ENCODE data around the gene ASGR2.
"Not testable (repeated sequence)": the region's sequence is repeated elsewhere in the genome, so short reads cannot be mapped to it uniquely, and the experiment has no call there.

Gene ASGR2

DNA sequence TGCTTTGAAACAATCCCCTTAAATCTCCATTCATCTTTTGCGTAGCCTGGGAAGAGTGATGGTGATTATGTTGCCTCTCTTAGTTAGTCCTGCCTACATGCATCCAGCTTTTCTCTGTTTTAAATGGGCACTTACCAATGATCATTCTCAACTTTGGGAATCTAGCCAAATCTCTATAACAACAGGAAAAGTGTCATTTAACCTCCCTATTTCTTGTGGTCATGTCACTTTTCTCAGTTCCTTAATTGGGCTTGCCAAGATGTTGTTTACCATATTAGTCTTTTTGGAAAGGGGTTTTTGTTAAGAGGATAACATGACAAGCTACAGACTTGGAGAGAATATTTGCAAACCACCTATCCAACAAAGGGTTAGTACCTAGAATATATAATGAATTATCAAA is 19.0 kb downstream of the ASGR2 start:
- Mint-ChIP-seq H3K36me3 (ENCODE audit: low read depth) (no peaks in the 10 kb centered on the region), H3K9me3 (no peaks in the 10 kb centered on the region), H3K4me3 (no peak overlapping the region), H3K27ac (no peak overlapping the region), H3K4me1 (ENCODE audit: low read depth) (peaks cover 15% of the 10 kb centered on the region), H3K27me3 (peaks cover 5% of the 10 kb centered on the region)

GRCh38 chr17:7094652-7095019 is 20.0 kb downstream of the ASGR2 start:
- H3K4me3 Mint-ChIP-seq: no peak overlapping the region
- H3K27me3 Mint-ChIP-seq: peaks cover 5% of the 10 kb centered on the region
- H3K27ac Mint-ChIP-seq: no peak overlapping the region

GRCh38 chr17:7091311-7092005 is 23.2 kb downstream of the ASGR2 start:
- not testable (repeated sequence) for H3K4me3 Mint-ChIP-seq; H3K27ac Mint-ChIP-seq; H3K36me3 Mint-ChIP-seq (ENCODE audit: low read depth); H3K9me3 Mint-ChIP-seq; H3K27me3 Mint-ChIP-seq
- H3K4me1 Mint-ChIP-seq (ENCODE audit: low read depth): peaks cover 15% of the 10 kb centered on the region

More at GRCh38 chr17:7094652-7095019, 20.0 kb downstream of the ASGR2 start:
- Mint-ChIP-seq H3K9me3 (no peaks in the 10 kb centered on the region), H3K4me1 (ENCODE audit: low read depth) (peaks cover 15% of the 10 kb centered on the region), H3K36me3 (ENCODE audit: low read depth) (no peaks in the 10 kb centered on the region)

- not testable (repeated sequence) for H3K4me3 Mint-ChIP-seq; H3K36me3 Mint-ChIP-seq (ENCODE audit: low read depth); H3K4me1 Mint-ChIP-seq (ENCODE audit: low read depth); H3K27ac Mint-ChIP-seq; H3K9me3 Mint-ChIP-seq; H3K27me3 Mint-ChIP-seq
These were observed 25.1 kb downstream of the ASGR2 start for GRCh38 chr17:7089570-7089969.

GRCh38 chr17:7088442-7088841 is 26.2 kb downstream of the ASGR2 start:
- H3K4me1 Mint-ChIP-seq (ENCODE audit: low read depth): peaks cover 12% of the 10 kb centered on the region
- not testable (repeated sequence) for H3K36me3 Mint-ChIP-seq (ENCODE audit: low read depth); H3K9me3 Mint-ChIP-seq; H3K4me3 Mint-ChIP-seq; H3K27ac Mint-ChIP-seq
- peaks cover 20% of the 10 kb centered on the region for H3K27me3 Mint-ChIP-seq

- H3K27me3 Mint-ChIP-seq: peaks cover 24% of the 10 kb centered on the region
- H3K27ac Mint-ChIP-seq: no peak overlapping the region
- no peak overlapping the region for H3K4me3 Mint-ChIP-seq
- H3K4me1 Mint-ChIP-seq (ENCODE audit: low read depth): peaks cover 34% of the 10 kb centered on the region
- H3K36me3 Mint-ChIP-seq (ENCODE audit: low read depth): no peaks in the 10 kb centered on the region
- H3K9me3 Mint-ChIP-seq: no peaks in the 10 kb centered on the region
These were observed 30.5 kb downstream of the ASGR2 start for GRCh38 chr17:7084088-7084487.

GRCh38 chr17:7083592-7083991 is 31.0 kb downstream of the ASGR2 start:
- Mint-ChIP-seq H3K27ac (no peak overlapping the region), H3K4me1 (ENCODE audit: low read depth) (peaks cover 34% of the 10 kb centered on the region), H3K27me3 (peaks cover 24% of the 10 kb centered on the region), H3K9me3 (no peaks in the 10 kb centered on the region), H3K4me3 (no peak overlapping the region), H3K36me3 (ENCODE audit: low read depth) (no peaks in the 10 kb centered on the region)

GRCh38 chr17:7081341-7082062 is 33.1 kb downstream of the ASGR2 start:
- Mint-ChIP-seq H3K27ac (no peak overlapping the region), H3K27me3 (peaks cover 19% of the 10 kb centered on the region), H3K9me3 (no peaks in the 10 kb centered on the region), H3K4me3 (no peak overlapping the region), H3K36me3 (ENCODE audit: low read depth) (no peaks in the 10 kb centered on the region), H3K4me1 (ENCODE audit: low read depth) (peaks cover 34% of the 10 kb centered on the region)

DNA sequence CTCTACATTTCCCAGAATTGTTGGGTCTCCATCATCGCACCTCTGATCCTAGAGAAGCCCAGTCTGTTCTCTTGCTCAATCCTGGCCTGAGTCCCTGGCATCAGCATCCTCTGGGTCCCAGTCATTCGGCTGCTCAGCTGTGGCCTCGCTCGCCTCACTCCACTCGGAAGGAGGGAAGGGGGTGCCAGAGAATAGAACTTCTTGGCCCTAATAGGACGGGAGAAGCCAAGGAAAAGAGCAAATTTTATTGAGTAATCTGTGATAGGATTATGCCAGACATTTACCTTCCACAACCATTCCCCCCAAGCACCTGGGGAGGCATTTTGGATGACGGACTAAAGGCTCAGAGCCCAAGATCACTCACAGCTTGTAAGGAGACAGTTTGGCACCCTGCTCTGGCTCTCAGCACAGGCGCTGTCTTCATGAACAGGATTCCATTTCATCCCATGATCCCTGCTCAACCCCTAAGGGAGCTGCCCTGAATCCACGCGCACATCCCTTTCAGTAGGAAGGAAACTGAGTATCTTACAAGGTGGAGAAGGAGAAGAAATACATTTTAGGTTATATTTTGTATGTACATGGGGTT is 34.1 kb downstream of the ASGR2 start:
- peaks cover 14% of the 10 kb centered on the region for H3K27me3 Mint-ChIP-seq
- H3K27ac Mint-ChIP-seq: no peak overlapping the region
- H3K4me3 Mint-ChIP-seq: no peak overlapping the region
- no peaks in the 10 kb centered on the region for H3K36me3 Mint-ChIP-seq (ENCODE audit: low read depth)
- no peaks in the 10 kb centered on the region for H3K9me3 Mint-ChIP-seq
- peaks cover 34% of the 10 kb centered on the region for H3K4me1 Mint-ChIP-seq (ENCODE audit: low read depth)

- Mint-ChIP-seq H3K9me3 (no peaks in the 10 kb centered on the region), H3K4me1 (ENCODE audit: low read depth) (peaks cover 34% of the 10 kb centered on the region)
These were observed 34.8 kb downstream of the ASGR2 start, which contains the start of gene CLEC10A for GRCh38 chr17:7079581-7080455. Gene CLEC10A, minus strand, starts transcription at chr17:7080251. Its CDS starts 1,439 bp downstream, at chr17:7078812.

DNA sequence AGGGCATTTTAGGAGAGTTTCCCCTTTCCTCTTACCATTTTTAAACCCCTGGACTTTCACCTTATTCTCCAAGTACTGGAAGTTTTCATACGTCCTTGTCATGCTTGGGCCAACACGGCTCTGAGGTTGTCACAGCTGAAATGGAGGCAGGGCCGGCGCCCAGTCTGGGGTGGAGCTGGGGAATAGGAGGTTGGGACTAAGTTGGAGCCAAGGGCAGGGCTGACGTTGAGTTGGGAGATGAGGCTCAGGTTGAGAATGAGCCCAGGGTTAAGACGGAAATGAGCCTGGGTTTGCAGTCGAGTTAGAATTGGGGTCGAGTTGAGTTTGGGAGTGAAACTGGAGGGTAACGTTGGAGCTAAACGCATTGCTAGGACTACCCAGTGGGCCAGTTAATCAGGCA is 35.9 kb downstream of the ASGR2 start:
- no peaks in the 10 kb centered on the region for H3K9me3 Mint-ChIP-seq
- H3K27ac Mint-ChIP-seq: no peak overlapping the region
- no peaks in the 10 kb centered on the region for H3K36me3 Mint-ChIP-seq (ENCODE audit: low read depth)
- no peak overlapping the region for H3K4me3 Mint-ChIP-seq
- H3K27me3 Mint-ChIP-seq: peaks cover 5% of the 10 kb centered on the region
- peaks cover 25% of the 10 kb centered on the region for H3K4me1 Mint-ChIP-seq (ENCODE audit: low read depth)

More at GRCh38 chr17:7079581-7080455, 34.8 kb downstream of the ASGR2 start, which contains the start of gene CLEC10A:
- H3K36me3 Mint-ChIP-seq (ENCODE audit: low read depth): no peaks in the 10 kb centered on the region
- H3K4me3 Mint-ChIP-seq: no peak within 1 kb of the TSS
- H3K27ac Mint-ChIP-seq: no peak within 1 kb of the TSS
- H3K27me3 Mint-ChIP-seq: peaks cover 14% of the 10 kb centered on the region

DNA sequence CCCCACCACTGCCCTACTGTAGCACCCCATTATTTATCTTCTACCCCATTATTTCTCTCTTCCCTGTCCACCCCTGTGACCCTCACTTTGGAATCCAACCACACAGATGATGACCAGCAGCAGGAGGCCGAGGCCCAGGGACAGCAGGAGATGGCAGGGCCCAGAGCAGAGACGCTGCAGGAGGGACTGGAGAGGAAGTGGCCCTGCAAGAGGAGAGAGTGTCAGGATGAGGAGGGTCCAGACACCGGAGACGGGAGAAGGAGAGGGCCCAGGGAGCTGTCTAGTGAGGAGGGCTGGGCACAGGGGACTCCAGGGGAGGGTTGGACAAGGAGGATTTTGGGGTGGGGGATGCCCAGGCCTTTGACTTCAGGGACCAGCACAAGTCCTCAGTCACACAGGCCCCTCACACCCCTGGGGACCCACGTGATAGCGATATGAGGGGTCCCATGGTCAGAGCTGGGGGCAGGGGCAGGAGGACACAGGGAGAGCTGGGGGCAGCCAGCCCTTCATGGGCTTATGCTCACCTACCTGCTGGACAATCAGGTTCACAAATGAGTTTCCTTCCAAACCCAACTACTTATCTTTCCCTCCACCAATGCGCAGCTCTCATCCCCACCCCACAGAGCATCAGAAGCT is 36.6 kb downstream of the ASGR2 start:
- H3K36me3 Mint-ChIP-seq (ENCODE audit: low read depth): no peaks in the 10 kb centered on the region
- peaks cover 21% of the 10 kb centered on the region for H3K4me1 Mint-ChIP-seq (ENCODE audit: low read depth)

DNA sequence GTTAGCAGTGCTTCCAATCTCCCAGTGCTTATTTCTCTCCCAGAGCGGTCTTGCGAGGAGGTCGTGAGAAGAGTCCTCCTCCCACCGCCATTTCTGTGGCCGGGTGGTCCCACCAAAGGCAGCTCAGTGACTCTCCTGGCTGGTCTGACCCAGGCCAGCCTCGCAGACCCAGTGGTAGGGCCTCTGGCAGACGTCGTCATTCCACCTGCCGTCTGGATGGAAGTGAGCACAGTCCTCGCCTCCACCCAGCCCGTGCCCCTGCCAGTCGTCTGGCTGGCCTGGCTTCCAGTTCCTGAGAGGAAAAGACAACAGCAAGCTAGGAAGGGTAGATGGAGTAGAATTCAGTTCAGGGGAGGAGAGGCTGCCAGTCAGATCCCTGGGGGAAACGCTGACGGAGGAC is 39.7 kb downstream of the ASGR2 start:
- H3K27me3 Mint-ChIP-seq: no peaks in the 10 kb centered on the region
- no peaks in the 10 kb centered on the region for H3K4me1 Mint-ChIP-seq (ENCODE audit: low read depth)
- H3K36me3 Mint-ChIP-seq (ENCODE audit: low read depth): no peaks in the 10 kb centered on the region
- H3K9me3 Mint-ChIP-seq: no peaks in the 10 kb centered on the region
- no peak overlapping the region for H3K4me3 Mint-ChIP-seq
- no peak overlapping the region for H3K27ac Mint-ChIP-seq

More for the DNA sequence above, 36.6 kb downstream of the ASGR2 start:
- H3K9me3 Mint-ChIP-seq: no peaks in the 10 kb centered on the region
- H3K27me3 Mint-ChIP-seq: peaks cover 4% of the 10 kb centered on the region
- no peak overlapping the region for H3K27ac Mint-ChIP-seq
- no peak overlapping the region for H3K4me3 Mint-ChIP-seq

DNA sequence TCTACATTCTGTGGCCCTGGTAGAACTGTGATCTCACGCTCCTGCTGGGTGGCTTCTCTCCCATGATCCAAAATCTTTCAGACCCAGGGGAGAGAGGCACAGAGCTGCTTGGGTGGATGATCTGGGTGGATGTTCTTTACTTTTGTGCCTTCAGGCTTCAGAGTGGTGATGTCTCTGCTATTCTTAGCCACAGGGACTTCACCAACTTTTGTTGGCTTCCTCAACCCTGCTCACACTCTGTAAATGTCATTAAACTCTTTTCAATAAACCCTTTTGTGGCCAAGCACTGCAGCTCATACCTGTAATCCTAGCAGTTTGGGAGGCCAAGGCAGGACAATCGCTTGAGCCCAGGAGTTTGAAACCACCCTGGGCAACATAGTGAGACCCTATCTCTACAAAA is 42.2 kb downstream of the ASGR2 start:
- no peaks in the 10 kb centered on the region for H3K4me1 Mint-ChIP-seq (ENCODE audit: low read depth)
- H3K36me3 Mint-ChIP-seq (ENCODE audit: low read depth): no peaks in the 10 kb centered on the region
- no peak overlapping the region for H3K4me3 Mint-ChIP-seq
- no peak overlapping the region for H3K27ac Mint-ChIP-seq
- H3K27me3 Mint-ChIP-seq: no peaks in the 10 kb centered on the region
- H3K9me3 Mint-ChIP-seq: peaks cover 10% of the 10 kb centered on the region

Data from stimulated activated naive CD8-positive, alpha-beta T cell treated with anti-CD3 and anti-CD28 coated beads, Interleukin-15, Interleukin-2, amounts not matched to agents 100 ng/mL and 50 ng/mL, for 24 hours (primary cell).